Right hindlimb (tissue), 1 donor: ENCODE data around the gene SLC12A4.
"Not testable (repeated sequence)": the region's sequence is repeated elsewhere in the genome, so short reads cannot be mapped to it uniquely, and the experiment has no call there.

Experiments
- DNase-seq: peaks from one replicate; pipeline ENCODE4 v3.0.0-alpha.2; 2018

Gene SLC12A4

DNA sequence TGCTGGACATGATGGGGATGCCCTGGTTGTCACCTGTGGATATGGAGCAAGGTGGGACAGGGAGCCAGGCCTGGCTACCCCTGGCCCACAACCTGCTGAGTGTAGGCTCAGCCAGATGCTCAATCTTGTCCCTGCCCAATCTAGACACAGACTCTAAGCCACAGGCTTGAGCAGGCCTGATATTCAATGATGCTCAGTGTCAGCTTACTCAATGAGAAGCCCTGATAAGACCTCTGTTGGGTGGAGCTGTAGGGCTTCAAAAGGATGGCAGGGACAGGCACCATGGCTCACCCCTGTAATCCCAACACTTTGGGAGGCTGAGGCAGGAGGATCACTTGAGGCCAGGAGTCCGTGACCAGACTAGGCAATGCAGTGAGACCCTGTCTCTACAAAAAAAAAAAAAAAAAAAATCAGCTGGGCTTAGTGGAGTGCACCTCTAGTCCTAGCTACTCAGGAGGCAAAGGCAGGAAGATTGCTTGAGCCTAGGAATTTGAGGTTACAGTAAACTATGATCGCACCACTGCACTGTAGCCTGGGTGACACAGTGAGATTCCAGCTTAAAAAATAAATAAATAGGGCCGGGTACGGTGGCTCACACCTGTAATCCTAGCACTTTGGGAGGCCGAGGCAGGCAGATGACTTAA, 27.9 kb downstream of the SLC12A4 start:
- DNase-seq, result no peak

DNA sequence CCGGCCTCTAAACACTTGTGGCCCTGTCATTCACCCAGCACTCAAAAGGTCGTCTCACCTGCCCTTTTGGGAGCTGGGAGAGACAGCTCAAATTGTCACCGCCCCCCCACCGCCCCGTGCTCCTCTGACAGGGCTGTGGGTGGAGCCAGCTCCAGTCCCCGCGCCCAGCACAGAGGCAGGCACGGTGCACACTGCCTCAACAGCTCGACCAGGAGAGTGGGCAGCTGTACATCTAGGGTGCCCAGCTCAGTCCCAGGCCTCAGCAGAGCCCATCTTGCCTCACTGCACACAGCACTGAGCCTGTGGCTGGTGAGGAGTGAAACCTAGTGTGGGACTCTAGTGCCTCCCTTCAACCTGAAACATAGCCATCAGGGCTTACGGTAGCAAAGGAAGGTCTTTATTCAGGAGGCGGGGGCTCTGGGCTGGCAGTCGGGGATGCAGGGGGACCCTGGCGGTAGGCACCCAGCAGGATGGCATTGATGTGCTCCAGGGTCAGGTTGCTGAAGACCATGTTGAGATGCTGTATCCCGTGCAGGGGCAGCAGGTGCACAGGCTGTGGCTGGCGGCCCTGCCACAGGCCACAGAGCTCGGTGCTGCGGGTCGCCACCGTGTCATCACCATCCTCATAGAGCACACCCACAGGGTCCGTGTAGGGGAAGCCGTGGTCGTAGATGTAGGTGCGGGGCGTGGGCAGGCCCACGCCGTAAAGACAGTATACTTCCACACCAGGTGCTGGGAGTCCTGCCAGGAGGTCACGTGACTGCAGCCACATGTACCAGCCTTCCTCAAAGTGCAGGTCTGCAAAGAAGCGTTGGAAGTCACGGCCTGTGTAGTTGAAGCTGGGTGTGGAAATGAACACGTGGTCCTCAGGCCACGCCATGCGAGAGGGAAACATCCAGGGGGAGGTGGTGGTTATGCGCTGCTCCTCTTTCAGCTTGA, 28.7 kb downstream of the SLC12A4 start:
- no peak for DNase-seq

DNA sequence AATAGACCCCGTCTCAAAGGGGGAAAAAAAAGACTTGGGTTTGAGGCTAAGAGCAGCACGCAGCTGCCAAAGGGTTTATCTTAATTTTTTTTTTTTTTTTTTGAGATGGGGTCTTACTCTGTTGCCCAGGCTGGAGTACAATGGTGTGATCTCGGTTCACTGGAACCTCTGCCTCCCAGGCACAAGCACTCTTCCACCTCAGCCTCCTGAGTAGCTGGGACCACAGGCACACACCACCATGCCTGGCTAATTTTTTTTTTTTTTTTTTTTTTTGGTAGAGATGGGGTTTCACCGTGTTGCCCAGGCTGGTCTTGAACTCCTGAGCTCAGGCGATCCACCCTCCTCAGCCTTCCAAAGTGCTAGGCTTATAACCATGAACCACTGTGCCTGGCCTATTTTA, 30.7 kb downstream of the SLC12A4 start:
- DNase-seq, result not testable (repeated sequence)

DNA sequence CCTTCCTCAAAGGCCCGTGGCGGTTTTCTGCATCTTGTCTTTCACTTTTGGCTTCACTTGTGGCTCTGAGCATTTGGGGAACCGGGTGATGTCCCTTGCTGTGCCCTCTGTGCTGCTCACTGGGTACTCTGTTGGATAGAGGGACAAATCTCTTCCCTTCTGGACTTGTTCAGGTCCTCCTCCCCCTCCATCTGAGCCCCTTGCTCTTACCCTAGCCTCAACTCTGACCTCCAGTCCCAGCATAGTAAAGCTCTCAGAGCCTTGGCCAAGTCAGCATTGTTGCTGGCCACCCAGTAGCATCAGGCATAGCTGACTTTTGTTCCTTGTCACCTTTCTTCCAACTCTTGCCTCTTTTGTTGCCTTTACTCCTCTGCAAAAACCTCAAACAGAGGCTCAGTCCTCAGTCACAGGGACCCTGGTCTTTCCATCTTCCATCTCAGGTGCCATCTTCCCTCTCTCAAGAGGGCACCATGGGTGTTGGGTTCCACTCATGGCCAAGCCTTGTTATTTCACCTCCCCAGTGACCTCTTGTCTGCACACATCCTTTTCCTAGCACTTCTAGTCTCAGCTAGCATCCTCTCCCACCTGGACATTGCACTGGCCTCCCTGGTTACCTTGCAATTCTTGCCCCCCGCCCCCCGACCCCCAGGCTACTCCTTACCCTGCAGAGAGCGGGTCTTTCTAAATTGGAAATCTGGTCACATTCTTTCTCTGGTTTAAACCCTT, 31.4 kb downstream of the SLC12A4 start:
- DNase-seq, result no peak

DNA sequence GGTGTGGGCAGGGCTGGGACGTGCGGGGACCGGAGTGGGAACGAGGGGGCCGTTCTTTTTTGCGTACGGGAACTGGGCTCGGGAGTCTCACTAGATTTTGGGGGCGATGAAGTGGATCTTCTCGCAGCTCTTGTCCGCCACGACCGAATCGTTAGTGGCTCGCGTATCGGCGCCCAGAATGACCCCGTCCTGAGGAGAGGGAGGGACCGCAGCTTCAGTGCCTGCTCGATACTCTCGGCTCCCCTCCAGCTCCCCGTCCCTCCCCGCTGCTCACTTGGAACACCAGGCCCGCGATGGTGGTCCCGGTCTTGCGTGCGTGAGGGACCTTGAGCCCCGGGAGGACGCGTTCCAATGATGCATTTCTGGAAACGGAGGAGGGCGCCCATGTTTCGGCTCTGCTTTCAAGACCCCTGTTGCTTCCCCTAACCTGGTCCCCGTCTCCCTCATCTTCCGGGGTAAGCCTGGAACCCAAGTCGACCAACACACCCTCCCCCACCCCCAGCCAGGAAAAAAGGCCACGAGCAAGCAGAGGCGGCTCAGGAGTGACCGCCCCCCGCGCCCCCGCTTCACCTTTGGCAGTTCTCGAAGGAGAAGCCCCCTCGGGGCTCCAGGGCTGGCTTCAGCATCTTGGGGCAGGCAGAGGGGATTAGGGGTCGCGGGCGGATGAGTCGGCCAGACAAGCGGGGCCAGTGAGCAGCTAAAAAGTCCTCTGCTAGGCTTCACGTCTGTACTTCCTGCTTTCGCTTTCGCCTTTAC, 32.1 kb downstream of the SLC12A4 start, which contains the start of gene PSMB10:
PSMB10 (minus strand) TSS at position 727 of the 756 bp plus-strand sequence; CDS start at position 626, 101 bp downstream.
- DNase-seq, result peak; percentile 74

DNA sequence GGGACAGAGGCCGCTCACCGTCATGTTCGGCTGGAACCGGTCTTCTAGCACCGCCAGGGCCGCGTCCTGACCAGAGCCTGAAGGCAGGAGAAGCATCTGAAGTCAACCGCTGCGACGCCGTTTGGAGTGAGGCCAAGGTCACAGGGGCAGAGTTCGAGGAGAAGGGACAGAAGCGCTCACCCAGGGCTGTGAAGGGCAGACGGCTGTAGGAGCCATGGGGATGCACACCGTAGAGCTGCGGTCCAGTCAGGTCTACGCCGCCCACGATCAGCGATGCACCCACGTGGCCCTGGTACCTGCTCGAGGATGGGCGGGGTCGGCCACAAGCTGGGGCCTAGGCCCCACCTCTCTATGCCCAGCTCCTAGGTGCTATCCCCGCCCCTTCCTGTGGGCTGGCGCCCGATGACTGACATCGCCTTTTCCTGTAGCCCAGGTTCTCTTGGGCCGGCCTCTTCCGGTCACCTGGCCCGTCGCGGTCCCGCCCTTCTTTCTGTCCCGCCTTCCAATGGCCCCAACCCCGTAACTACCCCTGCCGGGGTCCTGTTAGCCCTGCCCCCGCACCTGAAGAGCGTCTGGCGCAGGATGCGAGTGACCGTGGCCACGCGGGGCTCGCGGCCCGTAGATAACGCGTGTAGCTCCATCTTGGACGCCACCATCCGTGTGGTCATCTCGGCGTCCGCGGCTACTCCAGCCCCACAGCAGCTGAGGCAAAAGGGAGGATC, 32.9 kb downstream of the SLC12A4 start:
- peak; percentile 95 for DNase-seq

DNA sequence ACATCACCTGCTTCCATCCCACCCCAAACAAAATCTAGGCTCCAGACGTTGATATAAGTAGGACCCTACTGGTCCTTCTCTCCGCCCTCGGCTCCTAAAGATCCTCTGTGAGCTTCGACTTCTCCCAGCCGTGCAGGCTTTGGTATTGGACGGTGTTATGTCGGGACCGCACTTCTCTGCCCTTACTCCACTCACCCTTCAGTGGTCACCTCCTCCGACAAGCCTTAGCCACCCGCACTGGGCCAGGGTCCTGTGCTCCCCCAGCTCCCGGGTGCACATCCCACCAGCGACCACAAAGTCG, 33.4 kb downstream of the SLC12A4 start:
- no peak for DNase-seq

DNA sequence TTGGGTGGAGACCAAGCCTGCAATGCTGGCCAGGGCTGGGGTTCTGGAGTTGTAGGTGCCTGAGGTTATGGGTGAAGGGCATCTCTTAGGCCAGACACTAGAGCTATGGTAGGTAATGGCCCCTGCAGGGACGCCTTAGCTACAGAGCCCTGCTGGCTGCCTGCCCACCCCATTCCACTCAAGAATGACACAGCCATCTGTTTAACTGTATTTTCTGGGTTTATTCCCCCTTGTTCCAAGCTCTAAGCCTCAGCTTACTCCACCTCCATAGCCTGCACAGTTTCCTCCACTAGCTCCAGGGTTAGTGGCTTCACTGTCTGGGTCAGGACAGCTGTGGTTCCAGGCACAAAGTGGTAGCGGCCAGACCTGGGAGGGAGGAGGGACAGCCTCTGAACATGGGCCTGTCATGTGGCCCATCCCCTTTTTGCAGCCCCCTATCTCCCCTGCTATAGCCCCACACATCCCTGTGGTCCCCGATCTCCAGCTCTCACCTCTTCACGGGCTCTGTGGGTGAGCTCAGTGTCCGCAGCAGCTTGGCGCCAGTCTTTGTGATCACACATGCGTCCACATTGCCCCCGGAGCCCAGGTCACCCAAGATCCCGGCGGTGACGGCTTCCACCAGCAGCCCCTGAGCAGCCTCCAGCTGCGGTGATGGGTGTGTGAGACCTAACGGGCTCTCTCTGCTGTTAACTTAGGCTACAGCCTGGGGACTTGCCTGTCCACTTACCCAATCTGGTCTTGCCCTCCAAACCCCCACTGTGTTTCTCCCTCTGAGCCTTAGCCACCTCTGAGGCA, 33.9 kb downstream of the SLC12A4 start:
- no peak for DNase-seq

DNA sequence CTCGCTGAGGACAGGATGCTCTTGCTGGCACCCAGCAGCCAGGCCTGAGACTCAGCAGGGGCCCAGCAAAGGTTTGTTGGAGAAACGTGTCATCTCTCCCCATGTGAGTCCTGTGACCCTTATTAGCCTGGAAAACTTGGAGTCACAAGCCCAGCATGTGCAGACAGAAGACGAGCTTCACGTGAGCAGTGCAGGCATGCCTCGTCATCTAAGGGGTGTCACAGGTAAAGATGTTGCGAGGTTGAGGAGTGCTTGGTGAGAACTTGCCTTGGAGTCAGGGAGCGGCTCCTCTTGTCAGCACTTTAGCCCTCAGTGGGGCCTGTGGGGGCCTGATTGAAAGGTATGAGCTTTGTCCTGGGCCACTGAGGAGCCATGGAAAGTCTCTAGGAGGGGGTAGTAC, 34.6 kb downstream of the SLC12A4 start:
- DNase-seq, result no peak

DNA sequence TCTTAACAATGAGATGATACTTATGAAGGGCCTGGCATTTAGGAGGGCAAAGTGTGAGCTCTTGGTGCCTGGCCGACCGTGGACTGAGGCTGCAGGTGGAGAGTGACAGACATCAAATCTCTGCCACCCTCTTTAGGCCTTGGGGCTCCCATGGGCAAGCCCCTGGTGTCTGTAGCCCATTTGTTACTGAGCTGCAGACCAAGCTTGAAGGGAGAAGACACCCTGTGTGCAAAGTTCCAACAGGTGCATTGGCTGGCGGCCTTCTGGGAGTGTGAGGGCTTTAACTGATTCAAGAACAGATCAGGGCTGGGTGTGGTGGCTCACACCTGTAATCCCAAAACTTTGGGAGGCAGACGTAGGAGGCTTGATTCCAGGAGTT, 36.0 kb downstream of the SLC12A4 start:
- DNase-seq, result no peak

DNA sequence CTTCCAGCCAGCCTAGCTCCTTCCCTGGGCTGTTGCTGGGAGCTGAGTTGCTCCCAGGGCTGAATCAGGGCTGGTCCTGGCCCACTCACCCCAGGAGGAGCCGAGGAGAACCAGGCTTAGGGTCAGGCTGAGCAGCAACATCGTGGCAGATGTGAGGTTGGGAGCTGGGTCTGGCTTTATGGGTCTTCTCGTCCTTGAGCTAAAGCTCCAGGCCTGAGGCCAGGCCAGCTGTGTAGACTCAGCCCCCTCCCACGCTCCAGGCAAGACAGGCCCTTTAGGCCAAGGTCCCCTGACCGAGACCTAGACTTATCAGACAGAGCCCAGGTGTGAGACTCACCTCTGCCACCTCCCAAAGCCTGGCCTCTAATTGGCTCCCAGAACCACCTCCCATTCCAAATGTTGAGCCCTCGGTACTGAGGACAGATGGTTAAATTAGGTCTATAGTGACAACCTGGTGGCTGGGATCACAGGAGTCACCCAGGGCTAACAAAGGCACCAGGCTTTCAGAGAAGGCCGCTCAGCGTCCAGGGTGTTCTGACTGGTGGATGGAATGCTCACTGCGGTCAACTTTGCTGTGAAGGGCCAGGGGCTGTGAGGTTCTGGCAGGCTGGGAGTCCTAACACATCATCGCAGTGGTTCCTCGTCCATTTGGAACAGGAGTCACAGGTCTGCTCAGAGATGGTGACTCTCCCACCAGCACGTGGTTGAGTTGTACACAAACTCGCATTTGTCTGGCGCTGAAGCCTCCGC, 36.5 kb downstream of the SLC12A4 start, which contains the start of gene CTRL:
CTRL (minus strand) TSS at position 151 of the 750 bp plus-strand sequence; CDS start at position 141, 10 bp downstream.
- no peak for DNase-seq

DNA sequence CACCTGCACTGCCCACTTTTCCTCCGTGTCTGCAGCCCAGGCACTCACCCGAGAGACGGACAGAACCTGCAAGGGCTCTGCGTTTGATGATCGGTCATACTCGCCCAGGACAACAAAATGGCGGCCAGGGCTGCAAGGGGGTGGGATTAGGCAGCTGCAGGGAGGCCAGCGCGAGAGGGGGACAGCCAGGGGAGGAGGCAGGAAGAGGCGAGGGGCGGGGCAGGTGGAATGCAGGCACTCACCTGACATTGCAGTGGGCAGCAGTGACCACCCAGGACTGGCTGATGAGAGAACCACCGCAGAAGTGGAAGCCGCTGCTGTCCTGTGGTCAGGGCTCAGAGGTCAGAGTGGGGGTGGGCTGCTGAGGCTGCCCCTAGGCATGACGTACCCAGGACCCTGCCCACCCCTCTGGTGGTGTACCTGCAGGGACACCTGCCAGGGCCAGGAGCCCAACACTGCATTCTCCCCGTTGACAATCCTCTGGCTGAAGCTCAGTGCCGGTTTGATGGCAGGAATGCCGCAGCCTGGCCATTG, 37.7 kb downstream of the SLC12A4 start:
- DNase-seq, result no peak

DNA sequence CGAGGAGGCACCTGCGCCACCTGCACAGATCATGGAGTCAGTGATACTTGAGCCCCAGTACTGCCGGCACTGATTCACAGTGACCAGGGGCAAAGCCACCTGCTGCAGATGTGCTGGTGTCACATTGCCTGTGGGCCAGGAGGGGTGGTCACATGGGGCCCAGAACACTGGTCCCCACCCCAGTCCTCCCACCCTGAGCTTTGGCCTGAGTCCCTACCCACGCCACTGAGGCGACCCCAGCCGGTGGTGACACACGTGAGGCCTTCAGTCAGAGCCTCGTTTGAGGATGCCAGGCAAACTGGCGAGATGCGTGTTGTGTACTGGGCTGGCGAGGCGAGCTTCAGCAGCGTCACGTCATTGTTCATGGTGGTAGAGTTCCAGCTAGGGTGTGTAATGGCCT, 38.2 kb downstream of the SLC12A4 start:
- DNase-seq, result no peak

DNA sequence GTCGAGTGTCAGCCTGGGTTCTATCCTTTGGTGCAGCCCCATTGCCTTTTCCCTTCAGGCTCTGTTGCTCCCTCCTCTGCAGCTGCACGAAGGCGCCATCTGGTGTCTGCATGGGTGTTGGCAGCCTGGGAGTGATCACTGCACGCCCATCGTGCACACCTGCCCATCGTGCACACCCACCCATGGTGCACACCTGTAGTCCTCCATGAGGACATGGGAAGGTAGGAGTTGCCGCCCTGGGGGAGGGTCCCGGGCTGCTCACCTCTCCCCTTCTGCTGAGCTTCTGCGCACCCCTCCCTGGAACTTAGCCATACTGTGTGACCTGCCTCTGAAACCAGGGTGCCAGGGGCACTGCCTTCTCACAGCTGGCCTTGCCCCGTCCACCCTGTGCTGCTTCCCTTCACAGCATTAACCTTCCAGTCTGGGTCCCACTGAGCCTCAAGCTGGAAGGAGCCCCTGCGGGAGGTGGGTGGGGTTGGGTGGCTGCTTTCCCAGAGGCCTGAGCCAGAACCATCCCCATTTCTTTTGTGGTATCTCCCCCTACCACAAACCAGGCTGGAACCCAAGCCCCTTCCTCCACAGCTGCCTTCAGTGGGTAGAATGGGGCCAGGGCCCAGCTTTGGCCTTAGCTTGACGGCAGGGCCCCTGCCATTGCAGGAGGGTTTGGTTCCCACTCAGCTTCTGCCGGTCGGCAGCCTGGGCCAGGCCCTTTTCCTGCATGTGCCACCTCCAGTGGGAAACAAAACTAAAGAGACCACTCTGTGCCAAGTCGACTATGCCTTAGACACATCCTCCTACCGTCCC, 39.7 kb downstream of the SLC12A4 start:
- peak; percentile 77 for DNase-seq

DNA sequence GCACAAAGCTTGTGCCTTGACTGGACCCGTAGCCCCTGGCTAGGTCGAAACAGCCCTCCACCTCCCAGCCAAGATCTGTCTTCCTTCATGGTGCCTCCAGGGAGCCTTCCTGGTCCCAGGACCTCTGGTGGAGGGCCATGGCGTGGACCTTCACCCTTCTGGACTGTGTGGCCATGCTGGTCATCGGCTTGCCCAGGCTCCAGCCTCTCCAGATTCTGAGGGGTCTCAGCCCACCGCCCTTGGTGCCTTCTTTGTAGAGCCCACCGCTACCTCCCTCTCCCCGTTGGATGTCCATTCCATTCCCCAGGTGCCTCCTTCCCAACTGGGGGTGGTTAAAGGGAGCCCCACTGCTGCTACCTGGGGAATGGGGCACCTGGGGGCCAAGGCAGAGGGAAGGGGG, 40.3 kb downstream of the SLC12A4 start:
- DNase-seq, result no peak

DNA sequence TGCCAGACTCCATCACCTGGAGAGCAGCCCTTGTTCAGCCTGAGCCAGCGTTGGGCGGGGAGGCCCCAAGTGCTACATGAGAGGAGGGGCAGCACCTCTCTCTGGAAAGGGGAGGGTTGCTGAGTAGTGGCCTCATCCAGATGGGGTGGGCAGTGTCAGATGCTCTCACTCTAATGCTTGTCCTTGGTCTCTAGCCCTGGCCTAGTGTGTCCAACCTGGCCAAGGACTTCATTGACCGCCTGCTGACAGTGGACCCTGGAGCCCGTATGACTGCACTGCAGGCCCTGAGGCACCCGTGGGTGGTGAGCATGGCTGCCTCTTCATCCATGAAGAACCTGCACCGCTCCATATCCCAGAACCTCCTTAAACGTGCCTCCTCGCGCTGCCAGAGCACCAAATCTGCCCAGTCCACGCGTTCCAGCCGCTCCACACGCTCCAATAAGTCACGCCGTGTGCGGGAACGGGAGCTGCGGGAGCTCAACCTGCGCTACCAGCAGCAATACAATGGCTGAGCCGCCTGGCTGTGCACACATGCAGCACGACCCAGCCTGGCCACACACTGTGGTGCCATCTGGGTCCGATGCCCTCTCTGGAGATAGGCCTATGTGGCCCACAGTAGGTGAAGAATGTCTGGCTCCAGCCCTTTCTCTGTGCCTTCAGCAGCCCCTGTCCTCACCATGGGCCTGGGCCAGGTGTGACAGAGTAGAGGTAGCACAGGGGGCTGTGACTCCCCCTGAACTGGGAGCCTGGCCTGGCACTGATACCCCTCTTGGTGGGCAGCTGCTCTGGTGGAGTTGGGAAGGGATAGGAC, 41.1 kb downstream of the SLC12A4 start:
- DNase-seq, result no peak

DNA sequence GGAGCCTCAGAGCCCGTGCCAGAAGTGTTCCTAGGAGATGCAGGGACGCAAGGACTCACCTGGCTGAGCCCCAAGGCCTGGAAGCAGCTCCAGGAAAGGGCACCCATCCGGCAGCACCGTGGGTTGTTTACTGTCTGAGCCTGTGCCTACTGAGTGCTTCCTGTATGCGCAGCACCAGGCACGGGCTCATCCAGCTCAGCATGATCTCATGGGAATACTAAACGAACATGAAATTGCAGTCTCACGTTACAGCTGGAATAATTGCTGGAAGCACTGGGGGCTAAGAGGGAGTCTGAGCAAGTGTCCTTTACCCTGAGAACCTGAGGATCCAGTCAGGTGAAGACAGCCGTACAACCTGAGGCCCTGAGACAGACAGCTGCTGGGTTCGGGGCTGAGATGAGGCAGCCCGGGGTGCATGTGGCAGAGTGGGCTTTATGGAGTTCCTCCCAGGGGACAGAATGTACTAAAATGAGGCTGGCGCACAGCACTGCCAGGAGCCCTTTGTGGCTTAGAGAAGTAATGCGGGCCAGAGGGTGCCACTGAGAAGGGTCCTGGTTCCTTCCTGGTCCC, 42.2 kb downstream of the SLC12A4 start:
- no peak for DNase-seq
